Testis (tissue), 2 donors: ENCODE measurements around the gene GALNT17.

Source experiments
- CTCF ChIP-seq, 3 experiments: fragments of 450-650 bp in 2 of 3; fragments of 200-600 bp in 1 of 3; sonication (generic) in 1 of 3; IDR thresholded peaks; one replicate each; pipeline ENCODE4 v1.5.1; 2016 to 2019; ENCODE audit warnings: antibody characterized with exemption in 3 of 3, mild to moderate bottlenecking in 2 of 3, moderate library complexity in 1 of 3
- POLR2A ChIP-seq: fragments of 450-650 bp; IDR thresholded peaks from one replicate; pipeline ENCODE4 v1.6.1; 2017; ENCODE audit warnings: antibody characterized with exemption, mild to moderate bottlenecking, moderate library complexity

GRCh38 chr7:71221049-71221448, 89.1 kb downstream of the GALNT17 start:
- no peak for TF ChIP-seq CTCF (IDR thresholded peaks at IDR 0.05)
- no peak for TF ChIP-seq POLR2A
